Transverse colon (tissue), 4 donors: ENCODE results near the gene DPEP2NB. TPM values are rescaled to one million over a fixed set of nuclear protein-coding genes. Genes with fewer than 3 reads are reported as not detected.
"Not testable (repeated sequence)": the region's sequence is repeated elsewhere in the genome, so short reads cannot be mapped to it uniquely, and the experiment has no call there.

ENCODE experiments used
- DNase-seq: peaks from one replicate; pipeline ENCODE4 v3.0.0-alpha.2; 2019
- H3K27ac ChIP-seq, 4 donors: fragments of 200-600 bp; sonication (generic); 2 replicates each; pipeline ENCODE4 v1.5.1; 2016 to 2018; ENCODE audit warnings: inconsistent platforms in 4 of 4
- H3K27me3 ChIP-seq: fragments of 200-600 bp; sonication (generic); 2 replicates; pipeline ENCODE4 v1.5.1; 2017; ENCODE audit warnings: inconsistent platforms
- H3K36me3 ChIP-seq, 4 donors: fragments of 200-600 bp; sonication (generic); 2 replicates each; pipeline ENCODE4 v1.5.1; 2017 to 2019; ENCODE audit warnings: inconsistent platforms in 4 of 4
- H3K4me1 ChIP-seq, 4 donors: fragments of 200-600 bp; sonication (generic); 2 replicates each; pipeline ENCODE4 v1.5.1; 2017 to 2020; ENCODE audit warnings: inconsistent platforms in 4 of 4
- H3K4me3 ChIP-seq, 4 donors: fragments of 200-600 bp; sonication (generic); 1 replicate in 1 of 4; 2 replicates in 3 of 4; pipeline versions ENCODE4 v1.5.1 to v1.6.1; 2017 to 2019; ENCODE audit warnings: inconsistent platforms in 4 of 4
- H3K9me3 ChIP-seq, 2 donors: fragments of 200-600 bp; sonication (generic); 2 replicates each; pipeline ENCODE4 v1.5.1; 2017 to 2019; ENCODE audit warnings: inconsistent platforms in 2 of 2
- EP300 ChIP-seq: sonication (generic); formaldehyde crosslinking; IDR thresholded peaks from one replicate; pipeline ENCODE4 v1.6.1; 2017; ENCODE audit warnings: antibody characterized with exemption, low read depth
- POLR2A ChIP-seq: fragments of 450-650 bp; IDR thresholded peaks from one replicate; pipeline ENCODE4 v1.6.1; 2016; ENCODE audit warnings: antibody characterized with exemption, mild to moderate bottlenecking, moderate library complexity
- POLR2AphosphoS5 ChIP-seq, 3 donors: sonication (generic); formaldehyde crosslinking; IDR thresholded peaks; one replicate each; pipeline ENCODE4 v1.6.1; 2016; ENCODE audit warnings: antibody characterized with exemption in 3 of 3
- WGBS, 2 donors: methylation state at CpG; one replicate each; pipeline ENCODE4 v1.1.5; 2018; ENCODE audit warnings: low coverage in 1 of 2; 5-methylcytosine and 5-hydroxymethylcytosine counted together
- in situ Hi-C, 4 donors: fragments of 200-750 bp; cut with MboI; loops; one replicate each; pipeline versions ENCODE4 v1.15.0 to v1.15.1; 2017; ENCODE audit warnings: low sequenced_read_pairs in 3 of 4, low pct_ligation_motif_present in 1 of 4, low pct_unique_long_range_greater_than_20kb in 1 of 4
- intact Hi-C: fragments of 100-400 bp; cut with DNase I; formaldehyde crosslinking; loops from one replicate; pipeline ENCODE4 v1.15.1; 2023; ENCODE audit warnings: low total_unique reads
- total RNA-seq, 4 donors: library from RNA; depleted of rRNA; stranded (reverse); fragments of >200 nt; gene quantifications; one replicate each; pipeline ENCODE4 v1.1.0, GENCODE V29; 2016
- TF ChIP-seq, protein P1 (sequence below), 5 experiments: fragments of 200-600 bp in 3 of 5; fragments of 450-650 bp in 2 of 5; sonication (generic) in 3 of 5; IDR thresholded peaks; 1 replicate in 2 of 5; 2 replicates in 3 of 5; pipeline ENCODE4 v1.5.1; 2016 to 2017; ENCODE audit warnings: antibody characterized with exemption in 5 of 5, inconsistent platforms in 3 of 5, mild to moderate bottlenecking in 2 of 5, moderate library complexity in 1 of 5

DPEP2NB gene
- total RNA-seq, 4 donors from 2014 or later: not detected

DNA sequence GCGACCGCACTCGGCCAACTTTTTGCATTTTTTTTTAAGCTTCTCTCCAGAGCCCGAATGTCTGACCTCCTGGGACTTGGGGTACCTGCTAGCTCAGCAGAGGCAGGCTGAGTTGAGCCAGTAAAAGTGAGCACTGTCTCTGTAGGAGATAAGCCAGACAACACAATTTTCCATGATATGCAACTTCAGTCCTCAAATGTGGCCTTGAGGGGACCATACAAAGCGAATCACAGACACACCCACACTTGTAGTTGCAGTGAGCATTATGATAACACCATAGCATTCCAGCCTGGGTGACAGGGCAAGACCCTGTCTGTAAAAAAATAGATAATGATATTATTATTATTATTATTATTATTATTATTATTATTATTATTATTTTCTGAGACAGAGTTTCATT lies 19.0 kb downstream of the DPEP2NB start:
- Histone ChIP-seq H3K27ac (no peak overlapping the region), H3K4me1 (peaks cover 5 to 21% (median 8%) of the 10 kb centered on the region in 4 donors), H3K9me3 (no peaks in the 10 kb centered on the region), H3K27me3 (no peaks in the 10 kb centered on the region), H3K4me3 (no peak overlapping the region), H3K36me3 (no peaks in the 10 kb centered on the region)
- 67 to 92% methylated on average over 1 to 5 of the region's 5 CpGs for WGBS, 2 donors
- in situ Hi-C loops (loop anchor here in 1 of 4 donors (10.0 kb wide), 1 partner anchor 48 kb away; no protein-coding TSS in a partner anchor), intact Hi-C loops (no loop called here)
- no peak for TF ChIP-seq POLR2AphosphoS5 (IDR thresholded peaks at IDR 0.05)
- TF ChIP-seq, protein P1, sequence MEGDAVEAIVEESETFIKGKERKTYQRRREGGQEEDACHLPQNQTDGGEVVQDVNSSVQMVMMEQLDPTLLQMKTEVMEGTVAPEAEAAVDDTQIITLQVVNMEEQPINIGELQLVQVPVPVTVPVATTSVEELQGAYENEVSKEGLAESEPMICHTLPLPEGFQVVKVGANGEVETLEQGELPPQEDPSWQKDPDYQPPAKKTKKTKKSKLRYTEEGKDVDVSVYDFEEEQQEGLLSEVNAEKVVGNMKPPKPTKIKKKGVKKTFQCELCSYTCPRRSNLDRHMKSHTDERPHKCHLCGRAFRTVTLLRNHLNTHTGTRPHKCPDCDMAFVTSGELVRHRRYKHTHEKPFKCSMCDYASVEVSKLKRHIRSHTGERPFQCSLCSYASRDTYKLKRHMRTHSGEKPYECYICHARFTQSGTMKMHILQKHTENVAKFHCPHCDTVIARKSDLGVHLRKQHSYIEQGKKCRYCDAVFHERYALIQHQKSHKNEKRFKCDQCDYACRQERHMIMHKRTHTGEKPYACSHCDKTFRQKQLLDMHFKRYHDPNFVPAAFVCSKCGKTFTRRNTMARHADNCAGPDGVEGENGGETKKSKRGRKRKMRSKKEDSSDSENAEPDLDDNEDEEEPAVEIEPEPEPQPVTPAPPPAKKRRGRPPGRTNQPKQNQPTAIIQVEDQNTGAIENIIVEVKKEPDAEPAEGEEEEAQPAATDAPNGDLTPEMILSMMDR (IDR thresholded peaks at IDR 0.05): no peak
- no peak for TF ChIP-seq POLR2A
- no peak for TF ChIP-seq EP300
- DNase-seq: no peak

DNA sequence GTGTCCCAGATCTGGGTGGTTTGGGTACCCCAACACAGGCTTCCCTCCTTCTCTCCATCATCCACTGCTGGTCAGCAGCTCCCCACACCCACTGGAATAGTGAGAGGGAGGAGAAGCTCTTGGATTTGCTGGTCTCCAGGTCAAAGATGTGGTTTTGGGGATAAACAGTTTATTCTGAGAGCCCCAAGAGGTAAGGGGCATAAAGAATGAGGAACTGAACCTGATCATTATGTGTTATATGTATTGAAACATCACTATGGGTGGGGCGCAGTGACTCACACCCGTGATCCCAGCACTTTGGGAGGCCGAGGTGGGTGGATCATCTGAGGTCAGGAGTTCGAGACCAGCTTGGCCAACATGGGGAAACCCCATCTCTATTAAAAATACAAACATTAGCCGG lies 20.3 kb downstream of the DPEP2NB start:
- in situ Hi-C loops (loop anchor here in 1 of 4 donors (10.0 kb wide), 1 partner anchor 49 kb away; no protein-coding TSS in a partner anchor), intact Hi-C loops (no loop called here)
- no peaks in the 10 kb centered on the region for H3K36me3 ChIP-seq
- no peak overlapping the region for H3K27ac ChIP-seq
- H3K4me1 ChIP-seq: peaks cover 5 to 17% (median 8%) of the 10 kb centered on the region in 4 donors
- no peaks in the 10 kb centered on the region for H3K27me3 ChIP-seq
- no peak for DNase-seq
- WGBS, 2 donors: 52% methylated on average over 5 of the region's 5 CpGs; no CpG with 5 or more reads in 1 of the 2 donors
- no peak for TF ChIP-seq EP300
- no peak for TF ChIP-seq POLR2AphosphoS5 (IDR thresholded peaks at IDR 0.05)
- TF ChIP-seq, protein P1 (IDR thresholded peaks at IDR 0.05): no peak
- no peak for TF ChIP-seq POLR2A
- H3K4me3 ChIP-seq: no peak overlapping the region
- H3K9me3 ChIP-seq: no peaks in the 10 kb centered on the region

DNA sequence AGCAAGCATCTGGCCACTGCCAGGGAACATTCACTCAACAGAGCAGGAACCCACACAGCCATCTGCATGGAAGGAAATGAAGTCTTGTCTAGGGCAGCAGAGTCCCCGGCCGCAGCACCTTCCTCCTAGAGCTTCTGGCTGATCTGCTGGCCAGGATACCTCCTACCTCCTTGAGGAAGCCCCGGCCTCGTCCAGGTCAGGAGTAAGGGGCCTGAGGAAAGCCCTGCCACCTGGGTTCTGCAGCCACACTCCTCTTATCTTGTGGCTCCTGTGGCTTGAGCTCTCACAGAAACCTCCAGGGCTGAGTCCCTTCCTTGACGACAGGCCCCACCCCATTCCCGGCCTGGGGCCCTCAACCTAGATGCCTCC lies 21.7 kb downstream of the DPEP2NB start:
- WGBS, 2 donors: 73% methylated on average over 5 of the region's 6 CpGs; no CpG with 5 or more reads in 1 of the 2 donors
- H3K9me3 ChIP-seq, intact Hi-C loops, DNase-seq, H3K27me3 ChIP-seq, H3K36me3 ChIP-seq: not testable (repeated sequence)
- H3K4me1 ChIP-seq: peaks cover 5 to 12% (median 8%) of the 10 kb centered on the region in 4 donors
- in situ Hi-C loops: loop anchor here in 1 of 4 donors (10.0 kb wide), 1 partner anchor 51 kb away; no protein-coding TSS in a partner anchor
- H3K27ac ChIP-seq: peak overlapping the region; percentile 55 to 71 (median 62)
- peak overlapping the region in 1 of 4 donors; percentile 43 for H3K4me3 ChIP-seq

DNA sequence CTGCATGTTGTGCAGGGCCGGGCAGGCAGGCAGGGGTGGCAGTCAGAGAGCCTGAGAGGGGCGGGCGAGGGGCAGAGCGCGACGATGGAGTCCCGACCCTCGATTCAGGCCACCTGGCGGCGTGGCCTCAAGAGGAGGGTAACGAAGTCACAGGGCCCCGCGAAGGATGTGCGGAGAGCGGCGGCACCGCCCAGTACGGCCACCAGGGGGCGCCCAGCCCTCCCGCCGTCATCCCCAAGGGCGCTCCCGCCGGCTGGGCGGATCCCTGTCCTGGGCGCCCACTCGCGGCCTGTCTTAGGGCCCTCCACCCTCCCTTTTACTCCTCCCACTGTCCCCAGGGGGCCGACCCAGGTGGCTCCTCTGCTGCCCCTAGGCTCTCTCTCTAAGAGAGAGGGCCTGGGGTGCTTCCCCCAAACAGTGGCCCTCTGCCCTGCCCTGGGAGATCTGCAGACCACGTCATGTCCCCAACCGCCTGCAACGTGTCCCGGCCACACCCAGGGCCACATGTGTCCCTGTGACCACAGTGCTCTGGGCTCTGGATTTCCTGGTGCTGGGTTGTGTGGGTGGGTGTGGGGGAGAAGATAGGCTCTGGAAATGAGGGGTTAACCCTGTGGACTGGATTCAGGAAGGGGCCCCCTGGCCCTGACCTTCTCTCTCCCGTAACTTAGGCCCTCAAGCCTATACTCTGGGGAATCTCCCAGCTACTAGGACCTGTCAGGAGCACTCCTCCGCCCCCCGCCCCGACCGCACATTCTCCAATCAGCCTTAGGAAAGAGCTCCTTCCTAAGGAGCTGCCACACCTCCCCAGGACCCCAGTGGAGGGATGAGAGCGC lies 22.3 kb downstream of the DPEP2NB start:
- intact Hi-C loops (loop anchor here (1.0 kb wide), 1 partner anchor 47 kb away; no protein-coding TSS in a partner anchor), in situ Hi-C loops (loop anchor here in 1 of 4 donors (10.0 kb wide), 1 partner anchor 51 kb away; no protein-coding TSS in a partner anchor)
- Histone ChIP-seq H3K27ac (peak overlapping the region; percentile 55 to 71 (median 62)), H3K27me3 (no peaks in the 10 kb centered on the region), H3K36me3 (no peaks in the 10 kb centered on the region), H3K4me1 (peaks cover 5 to 12% (median 8%) of the 10 kb centered on the region in 4 donors), H3K9me3 (no peaks in the 10 kb centered on the region), H3K4me3 (peak overlapping the region in 3 of 4 donors; percentile 17 to 43 (median 21))
- DNase-seq: peak; percentile 86
- 24% methylated on average over 22 of the region's 39 CpGs; no CpG with 5 or more reads in 1 of the 2 donors for WGBS, 2 donors
- peak; percentile 16 for TF ChIP-seq POLR2A
- TF ChIP-seq, protein P1 (IDR thresholded peaks at IDR 0.05): peak; percentile 94 to 100 (median 99)
- no peak for TF ChIP-seq EP300
